NT2/D1 (cell line): ENCODE results near the gene HOMER1.

ENCODE experiments used
- DNase-seq: peaks from one replicate; pipeline ENCODE4 v3.0.0-alpha.2; 2011; ENCODE audit warnings: low read depth, low spot score
- H3K27me3 ChIP-seq: 2 replicates; pipeline ENCODE4 v1.6.0; 2011; ENCODE audit warnings: mild to moderate bottlenecking; ENCODE audit not compliant: insufficient read length, insufficient read depth
- H3K36me3 ChIP-seq: 2 replicates; pipeline ENCODE4 v1.6.1; 2011; ENCODE audit warnings: mild to moderate bottlenecking, low read length, mixed read lengths; ENCODE audit not compliant: insufficient read depth, insufficient read length
- H3K4me1 ChIP-seq: 2 replicates; pipeline ENCODE4 v1.5.1; 2011; ENCODE audit not compliant: insufficient read depth, insufficient read length
- H3K4me3 ChIP-seq: 2 replicates; pipeline ENCODE4 v1.5.1; 2011; ENCODE audit warnings: low read depth; ENCODE audit not compliant: insufficient read length
- H3K9ac ChIP-seq: 2 replicates; pipeline ENCODE4 v1.6.0; 2011; ENCODE audit warnings: low read depth; ENCODE audit not compliant: insufficient read length
- H3K9me3 ChIP-seq: 2 replicates; pipeline ENCODE4 v1.5.1; 2011; ENCODE audit warnings: mild to moderate bottlenecking, low read length; ENCODE audit not compliant: insufficient read depth
- SUZ12 ChIP-seq: IDR thresholded peaks from 2 replicates; pipeline ENCODE4 v1.6.1; 2011; ENCODE audit not compliant: insufficient read length, insufficient read depth; ENCODE audit errors: extremely low read depth
- YY1 ChIP-seq: IDR thresholded peaks from 2 replicates; pipeline ENCODE4 v1.6.1; 2011; ENCODE audit not compliant: insufficient read length, insufficient read depth
- ZNF274 ChIP-seq: IDR thresholded peaks from 2 replicates; pipeline ENCODE4 v1.6.1; 2011; ENCODE audit warnings: mild to moderate bottlenecking, low read depth, low read length

Gene HOMER1

GRCh38 chr5:79491690-79492317 is 22.1 kb downstream of the HOMER1 start:
- Histone ChIP-seq H3K4me3 (no peak overlapping the region), H3K9me3 (no peaks in the 10 kb centered on the region), H3K4me1 (no peaks in the 10 kb centered on the region)

GRCh38 chr5:79490323-79490936 is 23.5 kb downstream of the HOMER1 start:
- no peaks in the 10 kb centered on the region for H3K4me1 ChIP-seq
- no peak for DNase-seq
- H3K36me3 ChIP-seq = peaks cover 2% of the 10 kb centered on the region
- no peak overlapping the region for H3K4me3 ChIP-seq
- H3K9me3 ChIP-seq = no peaks in the 10 kb centered on the region
- TF ChIP-seq ZNF274 (no peak), YY1 (no peak), SUZ12 (no peak)
- no peaks in the 10 kb centered on the region for H3K27me3 ChIP-seq
- no peak overlapping the region for H3K9ac ChIP-seq

More at GRCh38 chr5:79491690-79492317, 22.1 kb downstream of the HOMER1 start:
- no peak for TF ChIP-seq YY1
- TF ChIP-seq ZNF274 = no peak
- TF ChIP-seq SUZ12 = no peak
- no peak for DNase-seq
- no peaks in the 10 kb centered on the region for H3K36me3 ChIP-seq
- no peaks in the 10 kb centered on the region for H3K27me3 ChIP-seq
- no peak overlapping the region for H3K9ac ChIP-seq

- no peaks in the 10 kb centered on the region for H3K4me1 ChIP-seq
- no peak overlapping the region for H3K4me3 ChIP-seq
- H3K27me3 ChIP-seq = no peaks in the 10 kb centered on the region
- no peak for DNase-seq
- no peaks in the 10 kb centered on the region for H3K9me3 ChIP-seq
- H3K36me3 ChIP-seq = peaks cover 2% of the 10 kb centered on the region
- no peak overlapping the region for H3K9ac ChIP-seq
- TF ChIP-seq SUZ12 (no peak), YY1 (no peak), ZNF274 (no peak)
These were observed 24.2 kb downstream of the HOMER1 start for GRCh38 chr5:79489773-79490172.

GRCh38 chr5:79488775-79489174 is 25.2 kb downstream of the HOMER1 start:
- DNase-seq = no peak
- H3K9ac ChIP-seq = no peak overlapping the region
- no peaks in the 10 kb centered on the region for H3K4me1 ChIP-seq
- peaks cover 2% of the 10 kb centered on the region for H3K36me3 ChIP-seq
- TF ChIP-seq YY1 (no peak), SUZ12 (no peak), ZNF274 (no peak)
- H3K27me3 ChIP-seq = no peaks in the 10 kb centered on the region
- no peaks in the 10 kb centered on the region for H3K9me3 ChIP-seq
- H3K4me3 ChIP-seq = no peak overlapping the region

GRCh38 chr5:79488058-79488457 is 25.9 kb downstream of the HOMER1 start:
- Histone ChIP-seq H3K9ac (no peak overlapping the region), H3K9me3 (no peaks in the 10 kb centered on the region), H3K27me3 (no peaks in the 10 kb centered on the region), H3K4me1 (no peaks in the 10 kb centered on the region), H3K36me3 (peaks cover 2% of the 10 kb centered on the region), H3K4me3 (no peak overlapping the region)
- DNase-seq = no peak
- TF ChIP-seq ZNF274 = no peak
- TF ChIP-seq SUZ12 = no peak
- no peak for TF ChIP-seq YY1

GRCh38 chr5:79487251-79487650 is 26.7 kb downstream of the HOMER1 start:
- TF ChIP-seq SUZ12 (no peak), ZNF274 (no peak), YY1 (no peak)
- H3K36me3 ChIP-seq = peaks cover 2% of the 10 kb centered on the region
- DNase-seq = no peak
- no peaks in the 10 kb centered on the region for H3K27me3 ChIP-seq
- H3K9ac ChIP-seq = no peak overlapping the region
- H3K4me3 ChIP-seq = no peak overlapping the region
- H3K4me1 ChIP-seq = no peaks in the 10 kb centered on the region
- H3K9me3 ChIP-seq = no peaks in the 10 kb centered on the region

- Histone ChIP-seq H3K9ac (no peak overlapping the region), H3K9me3 (no peaks in the 10 kb centered on the region), H3K4me3 (no peak overlapping the region), H3K27me3 (no peaks in the 10 kb centered on the region), H3K4me1 (no peaks in the 10 kb centered on the region), H3K36me3 (peaks cover 2% of the 10 kb centered on the region)
- DNase-seq = no peak
- TF ChIP-seq YY1 = no peak
- TF ChIP-seq SUZ12 = no peak
- no peak for TF ChIP-seq ZNF274
These were observed 27.8 kb downstream of the HOMER1 start for GRCh38 chr5:79486116-79486515.
